ENCODE results near the gene SPATA6.
A peak's percentile ranks its signal among the peaks of the same experiment; 100 is the strongest.
"Not testable (repeated sequence)": the region's sequence is repeated elsewhere in the genome, so short reads cannot be mapped to it uniquely, and the experiment has no call there.

The SPATA6 gene
- total RNA-seq, result 0.85 to 6.5 (median 3.3) reads per million in 18 experiments

GRCh38 chr1:48471691-48472576 is at the start of gene SPATA6:
SPATA6 (minus strand) TSS chr1:48472204; CDS start chr1:48472008, 196 bp downstream.
- DNase-seq, result peak; percentile 95 to 97

DNA sequence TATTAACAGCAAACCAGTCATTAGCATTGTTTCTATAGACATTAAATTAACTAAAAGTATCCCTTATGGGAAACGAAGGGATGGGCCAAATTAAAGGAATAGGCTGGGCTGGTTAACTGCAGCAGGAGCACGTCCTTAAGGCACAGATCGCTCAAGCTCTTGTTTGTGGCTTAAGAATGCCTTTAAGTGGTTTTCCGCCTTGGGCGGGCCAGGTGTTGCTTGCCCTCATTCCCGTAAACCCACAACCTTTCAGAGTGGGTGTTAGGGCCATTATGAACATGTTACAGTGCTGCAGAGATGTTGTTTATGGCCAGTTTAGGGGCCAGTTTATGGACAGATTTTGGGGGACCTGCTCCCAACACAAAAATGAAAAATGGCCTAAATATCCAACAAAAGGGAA is 47.9 kb upstream of the SPATA6 start:
- DNase-seq, result not testable (repeated sequence)

GRCh38 chr1:48506870-48507269 is 34.9 kb upstream of the SPATA6 start:
- DNase-seq, result no peak

GRCh38 chr1:48500541-48501450 is 28.8 kb upstream of the SPATA6 start:
- no peak for DNase-seq

DNA sequence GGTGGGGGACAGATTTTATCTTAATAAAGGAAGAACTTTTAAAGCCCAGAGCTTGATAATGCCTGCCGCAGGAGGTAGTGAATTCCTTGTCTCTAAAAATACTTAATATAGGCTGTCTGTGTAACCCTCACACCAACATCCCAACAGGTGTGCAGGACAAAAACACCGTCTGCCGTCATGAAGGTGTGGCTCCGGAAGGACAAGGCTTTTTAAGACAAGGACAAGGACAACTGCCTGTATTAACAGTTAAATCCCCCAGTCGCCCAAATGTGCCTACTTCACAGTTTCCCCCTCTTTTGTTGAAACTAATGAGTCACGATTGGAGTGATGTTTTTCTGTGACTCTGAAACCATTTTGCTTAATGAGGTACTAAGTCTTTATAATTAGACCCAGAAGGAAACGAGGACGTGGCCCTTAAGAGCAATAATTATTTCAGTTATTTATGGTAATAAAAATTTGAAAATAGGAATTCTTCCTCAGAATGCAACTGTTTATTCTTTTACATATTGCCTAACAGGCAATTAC is 27.3 kb upstream of the SPATA6 start:
- no peak for DNase-seq

GRCh38 chr1:48498096-48498791 is 26.2 kb upstream of the SPATA6 start:
- DNase-seq, result peak; percentile 64 to 77

DNA sequence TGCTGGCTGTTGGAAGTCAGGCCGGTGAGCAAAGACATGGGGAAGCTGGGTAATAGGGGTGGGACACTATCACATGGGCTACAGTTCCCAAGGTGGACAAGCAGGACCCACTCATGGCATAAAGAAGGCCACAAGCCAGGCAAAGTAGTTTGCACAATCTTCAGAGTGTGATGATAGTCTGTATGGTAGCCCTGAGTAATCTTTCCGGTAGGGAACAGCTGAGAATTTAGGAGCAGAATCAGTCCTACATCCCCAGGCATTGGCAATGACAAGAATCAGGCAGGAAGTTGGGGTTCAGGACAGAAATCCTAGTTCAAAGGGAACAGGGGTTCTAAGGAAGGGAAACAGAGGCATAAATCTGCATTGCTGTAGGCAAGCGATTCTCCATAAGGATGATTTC is 23.9 kb upstream of the SPATA6 start:
- DNase-seq, result no peak

- no peak for DNase-seq
These were observed 23.2 kb upstream of the SPATA6 start for GRCh38 chr1:48495166-48495565.

GRCh38 chr1:48493970-48494769 is 22.2 kb upstream of the SPATA6 start:
- no peak for DNase-seq

DNA sequence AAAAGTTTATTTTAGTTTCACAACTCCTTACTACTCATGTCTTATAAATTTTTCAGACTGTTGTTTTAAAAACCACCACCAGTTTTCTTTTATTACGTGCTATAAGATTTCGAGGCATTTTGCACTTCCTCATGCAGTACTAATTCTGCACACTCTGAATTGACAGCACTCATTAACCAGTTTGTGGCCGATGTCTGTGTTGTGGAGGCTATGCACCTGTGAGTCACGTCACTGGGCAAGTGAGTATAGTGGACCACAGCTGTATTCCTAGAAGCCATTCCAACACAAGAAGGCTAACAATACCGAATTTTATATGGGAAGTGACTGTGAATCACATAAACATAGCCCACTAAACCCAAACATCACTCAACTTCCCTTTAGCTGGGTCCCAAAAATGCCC is 21.0 kb upstream of the SPATA6 start:
- no peak for DNase-seq

DNA sequence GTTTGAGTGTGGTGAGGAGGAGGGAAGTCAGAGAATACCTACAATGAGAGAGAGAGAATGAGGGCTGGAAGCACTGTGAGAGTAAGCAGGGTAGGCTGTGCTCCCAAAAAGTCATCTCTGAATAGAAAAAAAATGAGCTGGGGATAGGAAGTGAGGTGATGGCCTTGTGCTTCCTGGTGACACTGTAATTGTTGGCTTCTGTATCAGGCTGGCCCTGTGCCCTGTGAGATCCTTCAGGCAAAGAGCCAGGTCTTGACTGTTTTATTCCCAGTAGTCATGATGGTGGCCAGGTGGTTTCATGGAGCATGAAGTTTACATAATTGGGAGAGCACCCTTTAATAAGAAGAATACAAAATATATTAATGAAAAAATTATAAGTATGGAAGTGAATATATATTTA is 20.4 kb upstream of the SPATA6 start:
- no peak for DNase-seq

DNA sequence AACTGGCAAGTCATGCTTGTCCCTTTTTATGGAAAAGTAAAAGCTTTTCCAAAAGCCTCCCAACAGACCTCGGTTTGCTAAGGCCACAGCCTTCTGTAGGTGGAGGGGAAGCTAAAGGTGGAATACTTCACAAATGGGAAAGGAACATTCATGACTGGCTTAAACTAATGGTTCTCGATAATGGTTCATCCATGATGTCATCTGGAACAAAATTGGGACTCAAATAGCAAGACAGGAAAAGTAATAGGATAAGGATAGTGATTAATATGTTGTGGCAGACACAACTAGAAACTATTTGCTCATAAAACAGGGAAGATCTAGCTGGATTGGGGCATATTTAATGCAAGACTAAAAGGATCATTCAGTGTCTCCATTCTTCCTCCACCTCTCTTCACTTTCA is 16.7 kb upstream of the SPATA6 start:
- DNase-seq, result no peak

GRCh38 chr1:48480504-48480903 is 8.5 kb upstream of the SPATA6 start:
- DNase-seq, result no peak

DNA sequence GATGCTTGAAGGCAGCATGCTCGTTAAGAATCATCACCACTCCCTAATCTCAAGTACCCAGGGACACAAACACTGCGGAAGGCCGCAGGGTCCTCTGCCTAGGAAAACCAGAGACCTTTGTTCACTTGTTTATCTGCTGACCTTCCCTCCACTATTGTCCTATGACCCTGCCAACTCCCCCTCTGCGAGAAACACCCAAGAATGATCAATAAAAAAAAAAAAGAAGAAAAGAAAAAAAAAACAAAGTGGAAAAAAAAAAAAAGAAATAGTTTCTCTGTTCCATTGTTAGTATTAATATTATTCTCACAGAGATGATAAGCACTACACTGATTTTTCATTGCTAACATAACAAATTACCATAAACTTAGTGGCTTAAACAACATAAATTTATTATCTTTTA is 8.0 kb upstream of the SPATA6 start:
- not testable (repeated sequence) for DNase-seq

DNA sequence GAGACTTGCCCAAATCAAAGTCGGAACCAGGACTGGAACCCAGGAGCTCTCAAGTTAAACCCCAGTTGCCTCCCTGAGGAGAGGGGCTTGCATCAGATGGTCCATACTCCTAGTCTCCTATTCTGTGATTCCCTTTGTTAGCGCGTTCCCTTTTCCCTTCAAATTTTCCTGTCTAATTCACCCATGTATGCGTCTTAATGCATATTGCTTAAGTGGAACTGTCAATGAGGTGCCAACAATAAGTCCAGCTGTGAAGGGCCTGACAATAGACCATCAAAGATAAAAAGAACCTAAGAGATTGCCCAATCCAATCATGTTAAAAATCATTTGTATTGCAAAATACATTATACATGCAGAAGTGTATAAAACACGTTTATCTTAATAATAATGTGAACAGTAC is 634 bp upstream of the SPATA6 start:
- no peak for DNase-seq

DNA sequence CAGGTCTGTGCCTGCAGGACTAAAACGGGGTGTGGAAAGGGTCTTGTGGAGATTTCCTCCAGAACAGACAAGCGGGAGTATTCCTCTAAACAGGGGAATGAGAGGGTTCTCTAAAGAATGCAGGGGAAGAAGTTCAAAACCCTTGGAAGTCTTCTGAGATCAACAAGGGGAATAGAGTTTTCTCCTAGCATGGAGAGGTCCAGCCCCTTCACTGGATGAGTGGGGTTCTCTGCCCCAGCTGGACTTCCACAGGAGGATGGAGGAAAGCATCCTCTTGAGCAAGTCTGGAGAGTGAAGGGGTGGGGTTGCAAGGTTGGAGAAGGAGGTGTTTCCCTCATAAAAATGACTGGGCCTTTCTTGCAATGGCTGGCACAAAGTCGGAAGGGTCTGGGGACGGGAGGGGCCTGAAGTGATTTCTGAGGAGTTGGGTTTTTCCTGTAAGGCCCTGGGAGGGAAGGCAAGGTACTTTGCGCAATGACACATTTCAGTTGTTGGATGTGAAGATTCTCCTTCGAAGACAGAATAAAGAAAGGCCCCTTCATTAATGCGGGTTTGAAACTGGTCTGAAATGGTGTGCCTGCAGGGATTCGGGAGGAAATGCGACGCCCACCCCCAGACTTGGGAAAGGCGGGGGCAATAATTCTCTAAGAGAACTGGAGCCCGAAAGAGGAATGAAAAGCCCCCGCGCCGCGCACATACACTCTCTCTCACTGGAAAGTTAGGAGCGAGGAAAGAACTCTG is 884 bp downstream of the SPATA6 start:
- DNase-seq, result no peak

GRCh38 chr1:48470481-48470855 is 1.5 kb downstream of the SPATA6 start:
- peak in 1 of 2 donors; percentile 31 for DNase-seq

GRCh38 chr1:48469616-48470480 is 2.2 kb downstream of the SPATA6 start:
- peak; percentile 89 to 90 for DNase-seq

- no peak for DNase-seq
These were observed 5.4 kb downstream of the SPATA6 start for GRCh38 chr1:48466594-48466993.

DNA sequence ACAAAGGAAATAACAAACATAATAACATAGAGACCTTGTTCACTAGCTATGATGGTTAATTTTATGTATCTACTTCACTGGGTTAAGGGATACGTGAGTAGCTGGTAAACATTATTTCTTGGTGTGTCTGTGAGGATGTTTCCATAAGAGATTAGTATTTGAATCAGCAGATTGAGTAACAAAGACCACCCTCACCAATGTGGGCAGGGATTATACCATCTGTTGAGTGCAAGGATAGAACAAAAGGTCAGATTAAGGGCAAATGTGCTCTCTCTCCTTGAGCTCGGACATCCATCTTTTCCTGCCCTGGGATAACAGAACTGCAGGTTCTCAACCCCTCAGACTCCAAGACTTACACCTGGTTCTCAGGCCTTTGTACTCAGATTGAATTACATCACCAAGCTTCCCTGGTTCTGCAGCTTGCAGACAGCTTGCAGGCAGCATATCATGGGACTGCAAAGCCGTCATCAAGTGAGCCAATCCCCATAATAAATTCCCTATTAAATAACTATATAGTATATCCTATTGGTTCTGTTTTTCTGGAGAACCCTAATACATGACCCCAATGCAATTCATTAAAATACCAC is 9.2 kb downstream of the SPATA6 start:
- no peak for DNase-seq
